ENCODE results near the gene ENTR1.
A peak's percentile ranks its signal among the peaks of the same experiment; 100 is the strongest.

The ENTR1 gene

GRCh38 chr9:136377341-136378169 lies 32.9 kb downstream of the ENTR1 start:
- DNase-seq (ENCODE audit: low spot score), result no peak

DNA sequence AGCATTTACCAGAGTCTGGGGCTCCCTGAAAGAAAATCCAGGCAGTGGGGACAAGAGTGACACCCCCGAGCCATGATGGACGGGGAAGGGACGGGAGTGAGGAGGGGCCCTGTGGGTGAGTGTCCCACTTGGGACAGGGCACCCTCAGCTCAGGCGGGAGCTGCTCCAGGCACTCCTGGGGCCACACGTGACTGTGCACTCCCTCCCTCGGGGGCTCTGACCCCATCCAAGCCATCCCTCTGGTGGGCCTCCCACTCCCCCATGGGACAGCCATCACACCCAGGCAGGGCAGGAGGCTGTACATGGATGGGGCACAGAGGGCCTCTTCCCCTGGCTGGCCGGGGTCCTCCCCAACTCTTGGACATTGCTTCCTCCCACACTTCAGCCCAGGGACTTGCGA lies 34.0 kb downstream of the ENTR1 start:
- DNase-seq (ENCODE audit: low spot score), result no peak

DNA sequence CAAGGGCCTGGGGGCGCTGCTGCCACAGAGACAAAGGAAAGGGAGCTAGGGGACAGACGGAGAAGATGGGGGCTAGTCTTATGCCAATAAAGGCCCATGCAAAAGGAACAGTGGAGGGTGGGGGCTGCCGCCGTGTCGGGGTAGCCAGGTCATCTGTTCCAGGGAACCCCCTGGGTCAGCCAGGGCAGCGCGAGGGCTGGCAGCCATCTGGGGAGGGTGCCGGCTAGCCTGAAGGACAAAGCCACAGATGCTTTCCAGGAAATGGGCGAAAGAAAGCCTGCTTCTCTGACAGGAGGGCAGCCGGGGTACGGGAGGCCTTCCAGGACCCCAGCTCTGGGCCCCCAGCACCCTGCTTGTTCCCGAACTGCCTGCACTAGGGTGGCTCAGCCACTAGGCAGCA lies 35.3 kb downstream of the ENTR1 start:
- no peak for DNase-seq (ENCODE audit: low spot score)

- no peak for DNase-seq (ENCODE audit: low spot score)
Observed at GRCh38 chr9:136374183-136374575, 36.2 kb downstream of the ENTR1 start.

GRCh38 chr9:136373300-136374182 lies 36.9 kb downstream of the ENTR1 start, which contains the start of gene CARD9:
Gene CARD9, minus strand, starts transcription at chr9:136373669. Its CDS starts 1,591 bp downstream, at chr9:136372078.
- no peak for DNase-seq (ENCODE audit: low spot score)

DNA sequence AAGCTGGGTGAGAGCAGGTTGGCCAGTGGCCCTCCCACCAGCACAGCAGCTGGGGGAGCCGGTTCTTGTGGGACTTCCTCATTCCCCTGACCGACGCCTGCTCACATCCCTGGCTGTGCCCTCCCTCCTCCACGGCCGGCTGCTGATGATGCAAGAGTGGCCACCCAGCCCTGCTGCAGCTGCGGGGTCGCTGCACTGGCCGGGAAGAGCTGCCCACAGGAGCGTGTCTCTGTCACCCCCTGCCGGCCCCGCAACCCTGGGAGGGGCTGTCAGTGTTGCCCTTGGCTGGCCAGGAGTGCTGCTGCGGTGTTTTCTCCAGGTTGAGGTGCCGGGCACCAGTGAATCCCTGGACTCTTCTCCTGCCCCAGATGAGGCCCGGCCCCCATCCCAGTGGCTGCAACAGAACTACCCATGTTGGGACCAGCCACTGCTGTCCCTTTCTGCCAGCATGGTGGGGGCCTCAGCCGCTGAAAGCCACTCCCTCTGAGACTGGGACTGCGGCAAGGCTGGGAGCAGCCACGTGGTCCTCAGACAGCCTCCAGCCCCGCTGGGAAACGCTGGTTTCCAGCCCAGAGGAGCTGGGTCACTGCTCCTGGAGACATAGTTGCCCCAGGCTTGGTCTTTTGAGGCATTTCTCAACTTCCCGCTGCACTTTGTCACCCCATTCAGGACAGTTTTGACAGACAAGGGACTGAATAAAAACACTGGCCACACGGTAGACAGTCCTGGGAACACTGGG lies 37.7 kb downstream of the ENTR1 start:
- DNase-seq (ENCODE audit: low spot score), result no peak

- DNase-seq (ENCODE audit: low spot score), result no peak
Observed at GRCh38 chr9:136372006-136372405, 38.4 kb downstream of the ENTR1 start.

- DNase-seq (ENCODE audit: low spot score), result no peak
Observed at GRCh38 chr9:136371533-136371880, 38.9 kb downstream of the ENTR1 start.

DNA sequence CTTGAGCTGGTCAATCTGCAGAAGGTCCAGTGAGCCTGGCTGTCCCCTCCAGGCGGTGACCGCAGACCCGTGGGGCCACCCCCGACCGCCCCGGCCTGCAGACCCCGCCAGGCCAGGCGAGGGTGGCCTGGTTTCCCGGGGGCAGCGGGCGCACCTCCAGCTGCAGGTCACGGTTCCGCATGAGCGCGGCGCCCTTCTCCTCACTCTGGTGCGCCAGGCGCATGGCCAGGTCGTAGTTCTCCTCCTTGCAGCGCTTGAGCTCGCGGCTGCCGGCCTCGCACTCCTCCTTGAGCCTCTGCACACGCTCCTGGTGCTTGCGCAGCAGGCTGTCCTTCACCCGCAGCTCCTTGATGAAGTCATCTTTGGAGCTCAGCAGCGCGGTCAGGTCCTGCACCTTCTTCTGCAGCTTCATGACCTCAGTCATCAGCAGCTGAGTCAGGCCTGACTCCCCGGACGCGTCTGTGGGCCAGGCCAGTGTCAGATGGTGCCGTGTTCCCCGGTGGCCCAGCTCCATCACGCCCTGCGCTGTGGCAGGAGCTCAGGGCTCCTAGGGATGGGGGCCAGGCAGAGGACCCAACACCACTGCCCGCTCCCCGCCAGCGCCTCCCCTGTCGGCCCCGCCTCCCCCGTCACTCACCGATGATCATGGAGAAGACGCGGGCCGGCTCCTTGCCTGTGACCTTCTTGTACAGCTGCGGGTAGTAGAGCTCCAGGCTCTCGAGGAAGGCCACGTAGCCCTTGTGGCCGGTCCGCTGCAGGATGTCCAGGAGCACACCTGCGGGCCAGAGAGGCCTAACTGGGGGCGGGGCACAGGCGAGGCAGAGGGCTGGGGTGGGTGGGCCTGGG lies 39.5 kb downstream of the ENTR1 start:
- no peak for DNase-seq (ENCODE audit: low spot score)

GRCh38 chr9:136370037-136370436 lies 40.4 kb downstream of the ENTR1 start:
- DNase-seq (ENCODE audit: low spot score), result no peak

GRCh38 chr9:136368190-136368589 lies 42.2 kb downstream of the ENTR1 start:
- no peak for DNase-seq (ENCODE audit: low spot score)

DNA sequence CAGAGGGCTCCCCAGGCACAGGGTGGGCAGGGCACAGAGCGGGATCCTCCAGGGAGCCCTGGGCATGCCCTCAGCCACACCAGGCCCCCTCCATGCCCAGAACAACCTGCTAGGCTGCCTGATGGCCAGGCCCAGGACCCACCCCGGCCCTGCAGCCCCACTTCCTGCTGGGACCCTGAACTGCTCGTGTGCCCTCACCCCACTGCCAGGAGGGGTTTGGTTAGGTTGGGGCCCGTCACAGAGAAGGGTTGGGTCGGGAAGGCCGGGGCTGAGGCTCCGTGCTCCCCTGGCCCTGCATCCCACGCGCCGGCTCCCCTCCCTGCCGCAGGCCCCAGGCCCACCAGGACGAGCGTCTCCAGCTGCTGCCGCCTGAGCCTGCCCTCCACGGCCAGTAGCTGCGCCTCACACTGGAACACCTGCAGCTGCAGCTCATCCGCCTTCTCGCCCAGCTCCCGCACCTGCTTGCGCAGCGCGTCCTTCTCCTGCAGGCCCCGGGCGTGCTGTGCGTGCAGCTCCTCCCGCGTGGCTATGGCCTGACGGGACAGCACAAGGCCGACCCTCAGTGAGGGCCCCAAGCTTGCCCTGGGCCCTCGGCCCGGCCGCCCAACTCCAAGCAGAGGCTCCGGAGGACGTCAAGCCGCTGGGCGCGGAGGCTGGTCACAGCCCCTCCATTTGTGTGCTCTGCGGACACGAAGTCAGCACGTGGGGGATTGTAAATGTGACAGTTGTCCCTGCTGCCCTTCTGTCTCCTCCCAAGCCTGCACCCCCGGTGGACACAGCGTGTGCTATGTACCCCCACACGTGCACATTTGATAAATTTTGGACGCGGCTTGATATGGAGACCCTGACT lies 42.9 kb downstream of the ENTR1 start:
- DNase-seq (ENCODE audit: low spot score), result no peak

DNA sequence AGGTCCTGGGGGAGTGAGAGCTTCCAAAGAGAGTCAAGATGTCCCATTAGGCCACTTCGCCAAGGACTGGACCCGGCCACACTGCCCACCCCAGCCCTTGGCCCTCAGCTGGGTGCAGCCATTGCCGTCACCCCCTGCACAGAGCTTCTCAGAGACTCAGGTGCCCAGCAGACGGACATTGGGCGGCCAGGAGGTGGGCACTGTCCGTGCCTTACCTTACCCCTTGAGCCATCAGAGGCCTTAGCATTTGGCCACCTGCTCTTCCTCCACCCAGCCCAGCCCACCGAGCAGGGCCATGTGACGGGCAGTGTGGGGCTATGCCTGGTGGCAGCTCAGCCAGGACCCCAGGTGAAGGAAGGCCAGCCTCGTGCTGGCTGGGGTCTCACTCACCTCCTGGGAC lies 43.6 kb downstream of the ENTR1 start:
- DNase-seq (ENCODE audit: low spot score), result no peak

DNA sequence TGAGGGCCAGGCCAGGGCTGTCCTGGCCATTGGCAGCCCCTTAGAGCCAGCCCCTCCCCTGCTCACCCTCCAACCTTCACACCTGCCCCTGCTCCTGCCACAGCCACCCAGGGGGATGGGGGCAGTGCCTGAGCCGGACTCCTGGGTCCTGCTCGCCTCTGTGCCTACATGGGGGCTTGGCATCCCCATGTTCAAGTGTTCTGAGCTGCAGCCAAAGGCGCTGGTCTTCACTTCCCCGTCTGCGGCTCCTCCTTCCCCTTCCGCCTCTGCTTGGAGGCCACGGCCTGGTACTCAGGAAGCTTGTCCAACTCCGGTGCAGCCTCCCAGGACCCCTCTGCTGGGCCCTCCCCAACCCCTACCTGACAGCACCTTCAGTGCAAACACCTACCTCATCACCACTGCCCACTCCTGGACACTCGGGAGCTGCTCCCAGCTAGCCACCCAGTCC lies 44.6 kb downstream of the ENTR1 start:
- no peak for DNase-seq (ENCODE audit: low spot score)

- DNase-seq (ENCODE audit: low spot score), result no peak
Observed at GRCh38 chr9:136364942-136365774, 45.3 kb downstream of the ENTR1 start.

DNA sequence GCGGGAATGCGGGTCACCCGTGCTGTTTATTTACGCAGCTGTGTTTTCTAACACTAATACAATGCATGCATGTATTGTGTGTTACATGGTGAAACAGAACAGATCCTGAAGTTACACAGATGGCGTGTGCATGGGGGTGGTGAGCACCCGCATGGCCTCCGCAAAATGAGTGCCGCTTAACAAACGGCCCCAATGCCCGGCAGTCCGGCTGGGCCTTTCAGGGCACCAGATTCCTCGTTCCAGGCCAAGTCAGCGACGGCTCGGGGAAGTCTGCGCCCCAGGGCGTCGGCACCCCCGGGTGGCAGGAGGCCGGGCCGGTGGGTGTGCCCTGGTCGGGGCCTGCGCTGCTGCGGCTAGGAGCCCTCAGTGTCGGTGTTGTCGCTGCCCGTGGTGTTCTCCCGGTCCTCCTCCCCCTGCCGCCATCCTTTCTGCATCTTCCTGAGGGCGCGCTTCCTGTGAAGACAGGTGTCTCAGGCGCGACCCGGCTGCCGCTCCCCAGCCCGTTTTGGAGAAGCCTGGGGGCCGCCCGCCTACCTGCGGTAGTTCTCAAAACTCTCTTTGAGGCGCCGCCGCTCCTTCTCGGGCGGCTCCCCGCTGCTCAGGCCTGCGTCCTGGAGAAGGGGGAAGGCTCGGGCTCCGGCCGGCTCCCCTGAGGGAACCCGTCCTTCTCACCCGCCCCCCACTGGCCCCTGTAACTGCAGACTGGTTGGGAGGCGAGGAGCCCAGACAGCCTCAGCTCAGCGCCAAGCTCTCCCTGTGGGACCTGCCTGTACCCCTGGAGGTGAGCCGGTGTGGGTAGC lies 46.3 kb downstream of the ENTR1 start:
- DNase-seq (ENCODE audit: low spot score), result no peak

GRCh38 chr9:136363106-136363948 lies 47.1 kb downstream of the ENTR1 start, which contains the start of gene DNLZ:
Gene DNLZ, minus strand, starts transcription at chr9:136363744. Its CDS starts 30 bp downstream, at chr9:136363714.
- peak; percentile 96 for DNase-seq (ENCODE audit: low spot score)

DNA sequence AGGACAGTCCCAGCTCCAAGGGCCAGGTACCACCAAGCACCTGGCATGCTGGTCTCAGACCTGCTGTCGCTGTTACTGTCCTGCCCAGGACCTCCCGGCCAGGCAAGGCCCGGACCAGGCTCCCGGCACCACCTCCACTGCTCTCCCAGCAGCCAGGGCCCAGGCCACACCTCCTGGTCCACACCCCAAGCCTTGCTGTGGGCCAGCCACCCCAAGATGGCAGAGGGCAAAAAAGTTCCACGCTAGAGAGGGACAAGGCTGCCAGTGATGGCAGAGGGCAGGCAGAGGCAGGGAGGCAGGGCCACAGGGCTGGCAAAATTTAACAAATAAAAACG lies 48.0 kb downstream of the ENTR1 start:
- no peak for DNase-seq (ENCODE audit: low spot score)

Measured in CD4-positive, alpha-beta T cell treated with Interleukin-6 at 100 ng/mL for 8 hours (primary cell).